HepG2 (cell line): ENCODE measurements around the gene PLCG2.

Experiments used
- ESRRA ChIP-seq: sonication (generic); formaldehyde crosslinking; IDR thresholded peaks from 2 replicates; pipeline ENCODE4 v1.5.1; 2020; ENCODE audit warnings: mild to moderate bottlenecking, low read depth, missing genetic modification reagents
- NFRKB ChIP-seq: fragments of 450-650 bp; IDR thresholded peaks from 2 replicates; pipeline ENCODE4 v1.6.1; 2017
- PBX3 ChIP-seq: sonication (generic); formaldehyde crosslinking; IDR thresholded peaks from 2 replicates; pipeline ENCODE4 v1.8.1; 2023; ENCODE audit warnings: missing genetic modification reagents, inconsistent platforms, borderline replicate concordance
- ZBTB34 ChIP-seq: sonication (generic); formaldehyde crosslinking; IDR thresholded peaks from 2 replicates; pipeline ENCODE4 v1.8.0; 2022; ENCODE audit warnings: mild to moderate bottlenecking, missing genetic modification reagents
- ZNF644 ChIP-seq: IDR thresholded peaks from 2 replicates; pipeline ENCODE4 v1.6.1; 2016; ENCODE audit warnings: low read depth

- no peak for TF ChIP-seq PBX3 (CRISPR knock-in tag)
- TF ChIP-seq ZBTB34 (CRISPR knock-in tag): no peak
- TF ChIP-seq ZNF644 (CRISPR knock-in tag): no peak
- no peak for TF ChIP-seq ESRRA (CRISPR knock-in tag)
- no peak for TF ChIP-seq NFRKB
These were observed 185.7 kb downstream of the PLCG2 start for GRCh38 chr16:81964808-81965207.
